ENCODE data around the gene C1orf52. TPM values are rescaled to one million over a fixed set of nuclear protein-coding genes. Genes with fewer than 3 reads are reported as not detected.

Gene C1orf52
- total and polyA plus RNA-seq, 2 of the 13 experiments (the other 11 are each of a cell fraction or from before 2014, with no cell fraction given) = 19.4 to 27.4 TPM

- TF ChIP-seq RERE (CRISPR knock-in tag; IDR thresholded peaks at IDR 0.05; ENCODE audit: low read depth) (no peak), SMC3 (IDR thresholded peaks at IDR 0.05; ENCODE audit: low read length) (peak; percentile 87), AGO1 (IDR thresholded peaks at IDR 0.05; ENCODE audit: low read depth, low read length, poor library complexity, severe bottlenecking) (no peak), ISX (CRISPR knock-in tag; conservative IDR thresholded peaks at IDR 0.05) (no peak), ZNF614 (CRISPR knock-in tag; IDR thresholded peaks at IDR 0.05; ENCODE audit: borderline replicate concordance) (peak; percentile 53; the same call in 1 of the 2 replicates), MIXL1 (CRISPR knock-in tag; IDR thresholded peaks at IDR 0.05) (0 out of 2 replicates have a peak, but pooled peaks have one; percentile 29), ZHX2 (IDR thresholded peaks at IDR 0.05; ENCODE audit: low read depth) (peak; percentile 33; the same call in 1 of the 2 replicates), ZHX2 (CRISPR knock-in tag; IDR thresholded peaks at IDR 0.05; ENCODE audit: borderline replicate concordance) (no peak), YY1 (IDR thresholded peaks at IDR 0.05; ENCODE audit: insufficient read depth, insufficient replicate concordance, low read depth, low read length) (peak; percentile 47), ARID3A (IDR thresholded peaks at IDR 0.05; ENCODE audit: low read depth, low read length) (no peak)
Measured at GRCh38 chr1:85307987-85308832, 48.7 kb upstream of the C1orf52 start (continued).

Data from HepG2 (cell line).